Osteoblast (primary cell): Measurements from ENCODE around the gene PRKCE. TPM values are rescaled to one million over a fixed set of nuclear protein-coding genes. Genes with fewer than 3 reads are reported as not detected.

ENCODE experiments used
- DNase-seq: peaks from one replicate; pipeline ENCODE4 v3.0.0; 2011; ENCODE audit warnings: low spot score, mixed read lengths; ENCODE audit not compliant: insufficient read length; ENCODE audit errors: missing footprints
- H2AFZ ChIP-seq: 2 replicates; pipeline ENCODE4 v1.6.0; 2011; ENCODE audit warnings: mild to moderate bottlenecking, low read length
- H3K27ac ChIP-seq: 2 replicates; pipeline ENCODE4 v1.5.1; 2011; ENCODE audit warnings: mild to moderate bottlenecking, low read depth, low read length, moderate library complexity
- H3K27me3 ChIP-seq: 2 replicates; pipeline ENCODE4 v1.6.0; 2012; ENCODE audit warnings: mild to moderate bottlenecking, control low read depth, inconsistent platforms, low read length, moderate library complexity; ENCODE audit not compliant: insufficient read depth
- H3K36me3 ChIP-seq: 2 replicates; pipeline ENCODE4 v1.5.1; 2011; ENCODE audit warnings: mild to moderate bottlenecking, low read length, control low read depth, moderate library complexity; ENCODE audit not compliant: insufficient read depth
- H3K4me1 ChIP-seq: 2 replicates; pipeline ENCODE4 v1.5.1; 2011; ENCODE audit warnings: mild to moderate bottlenecking, low read length, control low read depth, moderate library complexity; ENCODE audit not compliant: insufficient read depth
- H3K4me2 ChIP-seq: 2 replicates; pipeline ENCODE4 v1.6.0; 2011; ENCODE audit warnings: mild to moderate bottlenecking, low read length; ENCODE audit not compliant: insufficient read depth
- H3K4me3 ChIP-seq: fragments of 200-600 bp; sonication (generic); 3 replicates; pipeline ENCODE4 v1.5.1; 2012; ENCODE audit warnings: mild to moderate bottlenecking, low read length, inconsistent platforms; ENCODE audit not compliant: insufficient read depth
- H3K79me2 ChIP-seq: 2 replicates; pipeline ENCODE4 v1.6.0; 2012; ENCODE audit warnings: mild to moderate bottlenecking, low read length, control low read depth, inconsistent platforms; ENCODE audit not compliant: insufficient read depth
- H3K9me3 ChIP-seq: 2 replicates; pipeline ENCODE4 v1.5.1; 2011; ENCODE audit warnings: low read depth, low read length, control low read depth
- H4K20me1 ChIP-seq: 2 replicates; pipeline ENCODE4 v1.6.0; 2012; ENCODE audit warnings: mild to moderate bottlenecking, low read length, control low read depth; ENCODE audit not compliant: insufficient read depth
- CTCF ChIP-seq: IDR thresholded peaks from 2 replicates; pipeline ENCODE4 v1.5.1; 2011; ENCODE audit warnings: mild to moderate bottlenecking, low read depth, low read length, moderate library complexity; ENCODE audit errors: extremely low read depth
- total RNA-seq: library from RNA; depleted of rRNA; stranded (reverse); fragments of >200 nt; gene quantifications from 2 replicates; pipeline ENCODE4 v1.2.3, GENCODE V29; 2012

Gene PRKCE
- total RNA-seq, 1 donor: 22.1 TPM

- TF ChIP-seq CTCF: no peak
- H3K27me3 ChIP-seq: peaks cover 58% of the 10 kb centered on the region
Measured at GRCh38 chr2:45640576-45640975, 10.9 kb upstream of the PRKCE start.

GRCh38 chr2:45643095-45643494 is 8.4 kb upstream of the PRKCE start:
- H3K9me3 ChIP-seq: no peaks in the 10 kb centered on the region
- H3K36me3 ChIP-seq: no peaks in the 10 kb centered on the region
- H3K27me3 ChIP-seq: peaks cover 46% of the 10 kb centered on the region
- no peak overlapping the region for H3K27ac ChIP-seq
- no peaks in the 10 kb centered on the region for H4K20me1 ChIP-seq
- H3K4me2 ChIP-seq: peak overlapping the region; percentile 90
- H3K79me2 ChIP-seq: no peaks in the 10 kb centered on the region
- peaks cover 8% of the 10 kb centered on the region for H3K4me1 ChIP-seq
- peak overlapping the region; percentile 94 for H2AFZ ChIP-seq
- no peak for TF ChIP-seq CTCF
- no peak for DNase-seq
- H3K4me3 ChIP-seq: peak overlapping the region; percentile 82

More at GRCh38 chr2:45640576-45640975, 10.9 kb upstream of the PRKCE start:
- Histone ChIP-seq H3K4me1 (peaks cover 13% of the 10 kb centered on the region), H3K4me2 (no peak overlapping the region), H3K9me3 (no peaks in the 10 kb centered on the region), H3K27ac (no peak overlapping the region), H4K20me1 (no peaks in the 10 kb centered on the region), H2AFZ (no peak overlapping the region), H3K36me3 (no peaks in the 10 kb centered on the region), H3K79me2 (no peaks in the 10 kb centered on the region), H3K4me3 (no peak overlapping the region)
- no peak for DNase-seq

GRCh38 chr2:45643543-45644542 is 7.6 kb upstream of the PRKCE start:
- peak overlapping the region; percentile 82 for H3K4me3 ChIP-seq
- no peaks in the 10 kb centered on the region for H3K9me3 ChIP-seq
- peaks cover 39% of the 10 kb centered on the region for H3K27me3 ChIP-seq
- no peaks in the 10 kb centered on the region for H3K79me2 ChIP-seq
- H3K4me1 ChIP-seq: peaks cover 8% of the 10 kb centered on the region
- DNase-seq: peak; percentile 97
- H3K27ac ChIP-seq: no peak overlapping the region
- peak overlapping the region; percentile 94 for H2AFZ ChIP-seq
- H3K36me3 ChIP-seq: no peaks in the 10 kb centered on the region
- no peaks in the 10 kb centered on the region for H4K20me1 ChIP-seq
- peak; percentile 77 for TF ChIP-seq CTCF
- peak overlapping the region; percentile 90 for H3K4me2 ChIP-seq

- H3K4me3 ChIP-seq: no peak overlapping the region
- H3K9me3 ChIP-seq: no peaks in the 10 kb centered on the region
- no peak for DNase-seq
- H3K27ac ChIP-seq: no peak overlapping the region
- no peak overlapping the region for H2AFZ ChIP-seq
- peaks cover 12% of the 10 kb centered on the region for H3K4me1 ChIP-seq
- no peak for TF ChIP-seq CTCF
- H3K79me2 ChIP-seq: no peaks in the 10 kb centered on the region
- no peaks in the 10 kb centered on the region for H3K36me3 ChIP-seq
- H3K4me2 ChIP-seq: no peak overlapping the region
- peaks cover 14% of the 10 kb centered on the region for H3K27me3 ChIP-seq
- no peaks in the 10 kb centered on the region for H4K20me1 ChIP-seq
Measured at GRCh38 chr2:45646289-45646688, 5.2 kb upstream of the PRKCE start.
